ENCODE data around the gene ALG8. TPM values are rescaled to one million over a fixed set of nuclear protein-coding genes. Genes with fewer than 3 reads are reported as not detected.
"Not testable (repeated sequence)": the region's sequence is repeated elsewhere in the genome, so short reads cannot be mapped to it uniquely, and the experiment has no call there.

Gene ALG8
- total RNA-seq, 1 donor from 2014 or later: 54.2 TPM

GRCh38 chr11:78076733-78077403, 62.6 kb downstream of the ALG8 start:
- FAIRE-seq (no peak), DNase-seq (ENCODE audit: low spot score in 2 of 2) (no peak)

DNA sequence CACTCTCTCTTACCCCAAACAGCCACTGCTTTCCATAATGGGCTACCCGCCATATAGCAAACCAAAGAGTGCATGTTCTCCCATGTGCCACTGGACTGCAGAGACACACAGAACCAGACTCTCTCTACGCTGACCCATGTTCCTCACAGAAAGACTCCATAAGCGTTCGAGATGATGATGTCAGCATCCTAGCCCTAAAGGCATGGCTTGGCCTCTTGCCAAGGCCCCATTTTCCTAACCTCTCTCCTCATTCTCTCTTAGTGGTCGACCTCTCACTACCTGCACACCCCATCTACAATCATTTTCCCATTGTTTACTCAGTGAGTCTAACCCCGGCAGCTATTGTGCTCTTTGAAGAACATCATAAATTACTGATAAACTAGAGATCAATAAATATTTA, 64.7 kb downstream of the ALG8 start:
- FAIRE-seq: no peak
- DNase-seq (ENCODE audit: low spot score in 2 of 2): no peak

DNA sequence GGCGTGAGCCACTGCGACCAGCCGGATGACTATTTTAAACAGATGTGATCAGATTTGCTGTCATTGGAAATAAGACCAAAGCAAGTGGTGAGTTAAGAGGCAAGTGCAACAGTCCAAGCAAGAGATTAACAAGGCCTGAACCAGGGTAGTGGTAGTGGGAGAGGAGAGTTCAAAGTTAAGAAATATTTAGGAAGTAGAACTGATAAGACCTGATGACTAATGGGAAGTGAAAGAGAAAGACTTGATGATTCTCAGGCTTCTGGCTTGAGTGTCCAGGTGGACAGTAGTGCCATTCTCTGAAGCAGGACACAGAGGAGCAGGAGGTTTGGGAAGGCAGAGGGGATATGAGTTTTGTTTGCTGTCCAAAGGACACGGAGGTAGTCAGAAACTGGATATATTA, 67.0 kb downstream of the ALG8 start:
- FAIRE-seq (no peak), DNase-seq (ENCODE audit: low spot score in 2 of 2) (no peak)

GRCh38 chr11:78071717-78072116, 67.7 kb downstream of the ALG8 start:
- no peak for FAIRE-seq
- DNase-seq (ENCODE audit: low spot score in 2 of 2): no peak

GRCh38 chr11:78070621-78071020, 68.8 kb downstream of the ALG8 start:
- no peak for DNase-seq (ENCODE audit: low spot score in 2 of 2)
- no peak for FAIRE-seq

- FAIRE-seq (no peak), DNase-seq (ENCODE audit: low spot score in 2 of 2) (no peak)
Measured at GRCh38 chr11:78069465-78069864, 70.0 kb downstream of the ALG8 start.

DNA sequence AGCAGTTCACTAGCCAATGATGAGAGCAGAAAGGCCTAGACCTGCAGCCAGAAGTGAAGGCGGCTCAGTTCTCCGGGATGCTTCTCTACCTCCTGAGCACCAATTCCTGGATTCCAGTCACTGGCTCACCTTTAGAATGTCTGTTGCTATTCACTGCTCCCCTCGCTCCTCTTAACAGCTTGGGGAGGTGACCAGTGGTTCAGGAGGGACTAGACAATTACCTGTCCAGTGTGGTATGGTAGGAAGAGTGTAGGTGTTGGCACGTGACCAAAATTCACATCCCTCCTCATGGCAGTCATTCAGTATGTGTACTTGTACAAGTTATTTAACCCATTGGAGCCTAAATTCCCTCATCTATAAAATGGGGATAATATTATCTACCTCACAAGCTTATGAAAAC, 71.7 kb downstream of the ALG8 start:
- DNase-seq (ENCODE audit: low spot score in 2 of 2) (no peak), FAIRE-seq (no peak)

- no peak for DNase-seq (ENCODE audit: low spot score in 2 of 2)
- no peak for FAIRE-seq
Measured at GRCh38 chr11:78066471-78066870, 73.0 kb downstream of the ALG8 start.

DNA sequence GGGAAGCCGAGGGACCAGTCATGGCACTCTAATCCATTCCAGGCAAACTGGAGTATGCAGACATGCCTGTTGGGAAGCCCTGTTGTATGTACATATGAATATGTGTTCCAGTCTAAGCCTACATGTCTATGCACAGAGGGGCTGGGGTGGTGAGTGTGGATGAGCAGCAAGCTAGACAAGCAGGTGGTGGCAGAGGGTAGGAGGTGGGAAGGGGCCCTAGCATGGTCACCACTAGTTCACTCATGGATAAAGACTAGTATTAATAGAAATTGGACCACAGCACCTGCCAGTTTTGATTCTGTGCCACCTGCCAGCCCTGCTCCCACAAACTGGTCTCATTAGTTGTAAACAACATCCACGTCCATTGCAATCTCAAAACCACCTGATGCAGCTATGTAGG, 74.2 kb downstream of the ALG8 start:
- no peak for DNase-seq (ENCODE audit: low spot score in 2 of 2)
- FAIRE-seq: no peak

DNA sequence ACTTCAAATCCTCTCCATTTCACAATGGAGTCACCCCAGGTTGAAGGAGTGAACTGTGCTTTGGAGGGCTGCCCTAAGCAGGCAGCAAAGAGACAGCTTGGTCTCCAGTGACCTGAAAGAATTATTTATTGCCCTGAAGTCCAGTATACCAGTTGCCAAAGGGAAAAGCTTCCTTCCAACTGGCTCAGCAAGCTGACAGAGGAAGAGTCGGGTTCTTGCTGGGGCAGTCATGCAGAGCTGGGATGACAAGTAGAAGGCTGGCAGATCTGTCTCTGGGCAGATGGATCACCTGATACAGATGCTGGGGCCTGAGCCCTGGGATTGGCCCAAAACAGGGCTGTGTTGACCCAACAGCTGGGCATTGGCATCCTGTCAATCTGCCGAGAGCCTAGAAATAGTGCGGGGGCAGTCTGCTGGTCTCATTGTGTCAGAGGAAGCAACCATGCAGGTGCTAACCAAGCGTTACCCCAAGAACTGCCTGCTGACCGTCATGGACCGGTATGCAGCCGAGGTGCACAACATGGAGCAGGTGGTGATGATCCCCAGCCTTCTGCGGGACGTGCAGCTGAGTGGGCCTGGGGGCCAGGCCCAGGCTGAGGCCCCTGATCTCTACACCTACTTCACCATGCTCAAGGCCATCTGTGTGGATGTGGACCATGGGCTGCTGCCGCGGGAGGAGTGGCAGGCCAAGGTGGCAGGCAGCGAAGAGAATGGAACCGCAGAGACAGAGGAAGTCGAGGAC, 75.8 kb downstream of the ALG8 start, which contains the start of gene THRSP:
Gene THRSP (plus strand): TSS at position 422 of the 742 bp plus-strand sequence. CDS start 21 bp downstream, at position 443.
- FAIRE-seq (no peak), DNase-seq (ENCODE audit: low spot score in 2 of 2) (no peak)

DNA sequence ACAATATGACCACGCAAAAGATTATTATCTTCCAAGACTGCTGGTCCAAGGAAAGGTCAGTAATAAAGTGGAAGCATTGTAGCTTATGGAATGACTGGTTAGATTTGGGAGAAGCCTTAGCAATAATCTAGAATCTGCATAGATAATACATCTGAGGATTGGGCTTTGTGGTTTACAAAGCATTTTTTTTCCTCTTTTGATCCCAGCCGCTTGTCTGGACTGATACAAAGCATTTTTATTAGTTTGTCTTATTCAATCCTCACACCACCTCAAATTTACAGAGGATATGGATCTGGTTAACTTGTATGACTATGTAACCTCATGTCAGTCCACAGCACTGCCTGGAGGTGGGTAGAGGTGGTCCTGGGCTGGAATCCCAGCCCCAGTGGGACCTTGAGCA, 76.8 kb downstream of the ALG8 start:
- FAIRE-seq (no peak), DNase-seq (ENCODE audit: low spot score in 2 of 2) (no peak)

DNA sequence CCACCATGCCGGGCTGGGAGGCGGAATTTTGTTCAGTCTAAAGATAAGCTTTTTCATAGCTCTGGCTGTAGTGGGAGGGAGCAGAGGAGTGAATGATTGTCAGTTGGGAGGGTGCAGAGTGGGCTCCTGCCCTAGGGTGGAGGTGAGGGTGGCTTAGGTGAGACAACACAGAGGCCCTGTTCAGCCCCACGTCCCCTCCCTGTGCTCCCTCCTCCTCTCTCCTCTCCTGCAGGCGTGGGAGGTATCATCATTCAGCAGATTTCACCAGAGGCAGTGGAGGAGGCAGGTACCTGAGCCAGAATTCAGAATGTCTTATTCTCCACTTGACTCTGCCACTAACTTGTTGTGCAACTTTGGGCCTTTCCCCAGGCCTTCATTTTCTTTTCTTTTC, 77.5 kb downstream of the ALG8 start:
- FAIRE-seq: no peak
- peak in 1 of 2 donors; percentile 37 for DNase-seq (ENCODE audit: low spot score in 2 of 2)

DNA sequence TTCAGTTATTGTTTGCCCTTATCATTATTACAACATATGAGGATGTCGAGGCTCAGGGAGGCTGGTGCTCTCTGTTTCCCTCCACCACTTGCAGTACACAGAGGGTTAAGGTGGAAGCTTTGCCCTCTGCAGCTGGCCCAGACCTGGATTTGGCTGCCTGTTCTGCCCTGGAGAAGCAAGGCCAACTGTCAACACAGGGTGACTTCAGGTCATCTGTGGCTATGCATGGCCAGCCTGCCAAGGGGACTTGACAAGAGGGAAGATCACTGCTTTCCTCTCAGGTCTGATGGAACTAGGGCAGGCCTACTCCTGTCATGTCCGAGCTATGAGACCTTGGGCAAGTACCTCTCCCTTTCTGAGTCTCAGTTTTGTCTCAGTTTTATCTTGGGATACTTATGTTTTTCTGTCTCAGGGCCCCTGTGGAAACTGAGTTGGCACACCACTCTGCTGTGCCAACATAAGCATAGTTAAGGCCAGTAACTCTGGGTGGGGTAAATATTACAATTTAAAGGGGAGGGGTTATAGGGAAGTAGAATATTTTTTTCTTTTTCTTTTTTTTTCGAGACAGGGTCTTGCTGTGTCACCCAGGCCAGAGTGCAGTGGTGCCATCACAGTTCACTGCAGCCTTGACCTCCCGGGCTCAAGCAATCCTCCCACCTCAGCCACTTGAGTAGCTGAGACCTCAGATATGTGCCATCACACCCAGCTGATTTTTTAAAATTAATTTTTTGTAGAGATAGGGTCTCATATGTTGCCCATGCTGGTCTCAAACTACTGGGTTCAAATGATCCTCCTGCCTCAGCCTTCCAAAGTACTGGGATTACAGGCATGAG, 78.1 kb downstream of the ALG8 start:
- FAIRE-seq (no peak), DNase-seq (ENCODE audit: low spot score in 2 of 2) (no peak)

- no peak for FAIRE-seq
- DNase-seq (ENCODE audit: low spot score in 2 of 2): no peak
Measured at GRCh38 chr11:78060533-78060932, 78.9 kb downstream of the ALG8 start.

DNA sequence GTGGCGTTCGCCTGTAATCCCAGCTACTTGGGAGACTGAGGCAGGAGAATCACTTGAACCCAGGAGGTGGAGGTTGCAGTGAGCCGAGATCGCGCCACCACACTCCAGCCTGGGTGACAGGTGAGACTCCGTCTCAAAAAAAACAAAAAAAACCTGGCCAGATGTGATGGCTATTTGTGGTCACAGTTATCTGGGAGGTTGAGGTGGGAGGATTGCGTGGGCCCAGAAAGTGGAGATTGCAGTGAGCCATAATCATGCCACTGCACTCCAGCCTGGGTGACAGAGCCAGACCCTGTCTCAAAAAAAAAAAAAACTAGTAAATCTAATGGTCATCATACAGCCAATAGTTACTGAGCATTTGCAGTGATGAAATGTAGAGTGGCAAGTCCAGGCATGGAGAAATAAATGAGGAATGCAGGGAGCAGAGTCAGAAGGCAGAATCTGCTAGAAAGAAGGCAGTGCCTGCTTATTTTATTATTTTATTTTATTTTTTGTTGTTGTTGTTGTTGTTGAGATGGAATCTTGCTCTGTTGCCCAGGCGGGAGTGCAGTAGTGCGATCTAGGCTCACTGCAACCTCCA, 79.6 kb downstream of the ALG8 start:
- not testable (repeated sequence) for FAIRE-seq; DNase-seq (ENCODE audit: low spot score in 2 of 2)

DNA sequence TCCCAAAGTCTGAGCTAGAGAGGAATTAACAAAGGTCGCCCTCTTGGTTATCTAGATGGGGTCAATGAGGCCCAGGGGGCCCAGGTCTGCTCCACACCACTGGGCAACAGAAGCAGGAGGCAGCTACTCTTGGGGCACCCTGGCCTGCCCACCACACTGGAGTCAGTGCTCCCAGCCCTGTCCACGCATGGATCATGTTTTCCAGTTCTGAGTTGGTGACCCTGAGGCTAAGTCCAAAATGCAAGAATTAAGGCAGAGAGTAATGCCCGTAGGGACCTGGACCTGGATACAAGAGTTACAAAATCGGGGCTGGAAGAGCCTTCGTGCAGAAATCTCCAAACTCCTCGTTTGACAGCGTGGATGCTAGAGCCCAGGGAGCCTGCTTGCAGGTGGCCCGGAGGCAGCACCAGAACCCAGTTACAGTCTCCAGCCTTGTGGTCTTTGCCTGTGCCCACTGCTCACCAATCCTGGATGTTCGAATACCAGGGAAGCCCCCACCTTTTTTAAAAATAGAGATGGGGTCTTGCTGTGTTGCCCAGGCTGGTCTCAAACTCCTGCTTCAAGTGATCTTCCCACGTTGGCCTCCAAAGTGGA, 81.9 kb downstream of the ALG8 start:
- FAIRE-seq (no peak), DNase-seq (ENCODE audit: low spot score in 2 of 2) (no peak)

DNA sequence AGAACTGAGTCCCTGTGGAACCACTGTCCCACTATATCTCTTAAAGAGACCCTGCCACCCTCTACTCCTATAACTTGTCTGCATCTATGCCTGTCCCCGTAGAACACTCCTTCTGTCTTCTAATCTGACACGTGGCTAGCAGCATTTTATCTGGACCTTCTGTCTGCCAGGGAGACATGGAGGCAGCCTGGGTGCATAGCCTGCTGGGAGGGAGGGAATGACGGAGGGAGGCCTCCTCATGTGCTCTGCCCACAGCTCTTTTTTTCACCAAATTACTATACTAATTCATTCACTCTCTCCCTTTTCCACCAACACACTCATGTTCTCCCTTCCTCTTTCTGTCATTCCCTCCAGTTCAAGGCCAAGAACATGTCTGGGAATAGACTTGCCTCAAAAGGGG, 83.3 kb downstream of the ALG8 start:
- DNase-seq (ENCODE audit: low spot score in 2 of 2): no peak
- no peak for FAIRE-seq

- FAIRE-seq: no peak
- DNase-seq (ENCODE audit: low spot score in 2 of 2): no peak
Measured at GRCh38 chr11:78054971-78055370, 84.5 kb downstream of the ALG8 start.

- no peak for DNase-seq (ENCODE audit: low spot score in 2 of 2)
Measured at GRCh38 chr11:78050964-78051831, 88.2 kb downstream of the ALG8 start.

More at GRCh38 chr11:78050964-78051831, 88.2 kb downstream of the ALG8 start:
- no peak for FAIRE-seq

All from frontal cortex (tissue), 4 donors.